Body of pancreas (tissue), 4 donors: Measurements from ENCODE around the gene CCDC188. TPM values are rescaled to one million over a fixed set of nuclear protein-coding genes. Genes with fewer than 3 reads are reported as not detected.

ENCODE experiments used
- ATAC-seq: fragments of 150-250 bp; one replicate; pipeline ENCODE4 v1.9.1; 2016
- DNase-seq, 4 donors: peaks; one replicate each; pipeline ENCODE4 v3.0.0-alpha.2; 2019
- H3K27ac ChIP-seq, 4 donors: fragments of 200-600 bp; sonication (generic); 1 replicate in 3 of 4; 2 replicates in 1 of 4; pipeline versions ENCODE4 v1.5.1 to v1.6.1; 2016 to 2019; ENCODE audit warnings: mild to moderate bottlenecking in 1 of 4, mixed read lengths in 1 of 4, moderate library complexity in 1 of 4
- H3K27me3 ChIP-seq, 2 donors: fragments of 200-600 bp; sonication (generic); one replicate each; pipeline ENCODE4 v1.6.0; 2016; ENCODE audit warnings: mild to moderate bottlenecking in 1 of 2
- H3K36me3 ChIP-seq, 2 donors: fragments of 200-600 bp; sonication (generic); replicated peaks in 1 of 2; 2 replicates each; pipeline ENCODE4 v1.5.1; 2016; ENCODE audit warnings: low read depth in 2 of 2; ENCODE audit not compliant: insufficient read depth in 1 of 2
- H3K4me1 ChIP-seq: fragments of 200-600 bp; sonication (generic); one replicate; pipeline ENCODE4 v1.6.0; 2016
- H3K4me3 ChIP-seq, 2 donors: fragments of 200-600 bp; sonication (generic); 1 replicate in 1 of 2; 2 replicates in 1 of 2; pipeline ENCODE4 v1.5.1; 2016 to 2019
- H3K9me3 ChIP-seq, 3 donors: fragments of 200-600 bp; sonication (generic); 1 replicate in 2 of 3; 2 replicates in 1 of 3; pipeline ENCODE4 v1.5.1; 2016
- CTCF ChIP-seq, 7 experiments: fragments of 450-650 bp in 4 of 7; fragments of 200-600 bp in 3 of 7; sonication (generic) in 3 of 7; IDR thresholded peaks; one replicate each; pipeline ENCODE4 v1.5.1; 2016 to 2019; ENCODE audit warnings: antibody characterized with exemption in 7 of 7
- POLR2A ChIP-seq, 3 donors: fragments of 450-650 bp; IDR thresholded peaks; one replicate each; pipeline ENCODE4 v1.6.1; 2016; ENCODE audit warnings: antibody characterized with exemption in 3 of 3, mild to moderate bottlenecking in 2 of 3
- WGBS, 2 donors: methylation state at CpG; one replicate each; pipeline ENCODE4 v1.1.5; 2017; 5-methylcytosine and 5-hydroxymethylcytosine counted together
- intact Hi-C: fragments of 100-400 bp; cut with DNase I; formaldehyde crosslinking; loops from one replicate; pipeline ENCODE4 v1.15.1; 2023
- total RNA-seq, 2 donors: library from RNA; depleted of rRNA; stranded (reverse); fragments of >200 nt; gene quantifications; one replicate each; pipeline ENCODE4 v1.1.0, GENCODE V29; 2016

CCDC188 gene
- total RNA-seq, 2 donors from 2014 or later: not detected

DNA sequence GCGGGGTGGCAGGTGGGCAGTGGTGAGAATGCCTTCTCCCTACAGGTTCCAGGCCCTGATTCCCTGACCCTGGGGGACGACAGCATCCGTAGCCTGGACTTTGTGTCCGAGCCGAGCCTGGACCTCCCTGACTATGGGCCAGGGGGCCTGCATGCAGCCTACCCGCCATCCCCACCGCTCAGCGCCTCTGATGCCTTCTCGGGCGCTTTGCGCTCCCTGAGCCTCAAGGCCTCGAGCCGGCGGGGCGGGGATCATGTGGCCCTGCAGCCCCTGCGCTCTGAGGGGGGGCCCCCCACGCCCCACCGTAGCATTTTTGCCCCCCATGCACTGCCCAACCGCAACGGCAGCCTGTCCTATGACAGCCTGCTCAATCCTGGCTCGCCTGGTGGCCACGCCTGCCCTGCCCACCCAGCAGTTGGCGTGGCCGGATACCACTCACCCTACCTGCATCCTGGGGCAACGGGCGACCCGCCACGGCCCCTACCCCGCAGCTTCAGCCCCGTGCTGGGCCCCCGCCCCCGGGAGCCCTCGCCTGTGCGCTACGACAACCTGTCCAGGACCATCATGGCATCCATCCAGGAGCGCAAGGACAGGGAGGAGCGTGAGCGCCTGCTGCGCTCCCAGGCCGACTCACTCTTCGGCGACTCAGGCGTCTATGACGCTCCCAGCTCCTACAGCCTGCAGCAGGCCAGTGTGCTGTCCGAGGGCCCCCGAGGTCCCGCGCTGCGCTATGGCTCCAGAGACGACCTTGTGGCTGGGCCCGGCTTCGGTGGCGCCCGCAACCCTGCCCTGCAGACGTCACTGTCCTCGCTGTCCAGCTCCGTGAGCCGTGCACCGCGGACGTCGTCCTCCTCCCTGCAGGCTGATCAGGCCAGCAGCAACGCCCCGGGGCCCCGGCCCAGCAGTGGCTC, 7.9 kb downstream of the CCDC188 start:
- H3K4me3 ChIP-seq: no peak overlapping the region
- no peaks in the 10 kb centered on the region for H3K9me3 ChIP-seq
- H3K27me3 ChIP-seq: no peaks in the 10 kb centered on the region
- no peak overlapping the region for H3K27ac ChIP-seq
- TF ChIP-seq CTCF (IDR thresholded peaks at IDR 0.05): no peak
- no peak for TF ChIP-seq POLR2A (IDR thresholded peaks at IDR 0.05)
- H3K4me1 ChIP-seq: peaks cover 5% of the 10 kb centered on the region
- DNase-seq (no peak), ATAC-seq (no peak)
- H3K36me3 ChIP-seq: no peaks in the 10 kb centered on the region
- WGBS, 2 donors: 93 to 94% methylated on average over 30 to 63 of the region's 65 CpGs
- intact Hi-C loops: no loop called here

- DNase-seq: no peak
- TF ChIP-seq POLR2A (IDR thresholded peaks at IDR 0.05): no peak
- TF ChIP-seq CTCF (IDR thresholded peaks at IDR 0.05): no peak
- 88 to 94% methylated on average over 3 to 16 of the region's 22 CpGs for WGBS, 2 donors
- peaks cover 10% of the 10 kb centered on the region for H3K4me1 ChIP-seq
- no peaks in the 10 kb centered on the region for H3K27me3 ChIP-seq
- H3K27ac ChIP-seq: no peak overlapping the region
- ATAC-seq: no peak
- no peaks in the 10 kb centered on the region for H3K36me3 ChIP-seq
- no peaks in the 10 kb centered on the region for H3K9me3 ChIP-seq
- intact Hi-C loops: no loop called here
- no peak overlapping the region for H3K4me3 ChIP-seq
These were observed 9.4 kb downstream of the CCDC188 start for GRCh38 chr22:20141186-20142077.

- H3K4me1 ChIP-seq: peaks cover 18% of the 10 kb centered on the region
- H3K27ac ChIP-seq: no peak overlapping the region
- WGBS, 2 donors: 93% methylated on average over 13 of the region's 17 CpGs; no CpG with 5 or more reads in 1 of the 2 donors
- TF ChIP-seq CTCF (IDR thresholded peaks at IDR 0.05) (no peak), POLR2A (IDR thresholded peaks at IDR 0.05) (no peak)
- H3K27me3 ChIP-seq: no peaks in the 10 kb centered on the region
- DNase-seq (no peak), ATAC-seq (no peak)
- H3K9me3 ChIP-seq: no peaks in the 10 kb centered on the region
- no peaks in the 10 kb centered on the region for H3K36me3 ChIP-seq
- H3K4me3 ChIP-seq: no peak overlapping the region
- intact Hi-C loops: no loop called here
These were observed 10.3 kb downstream of the CCDC188 start for GRCh38 chr22:20140521-20140964.

- 90 to 92% methylated on average over 2 to 11 of the region's 11 CpGs for WGBS, 2 donors
- no peak for ATAC-seq
- Histone ChIP-seq H3K36me3 (no peaks in the 10 kb centered on the region), H3K27me3 (no peaks in the 10 kb centered on the region), H3K4me3 (no peak overlapping the region), H3K27ac (no peak overlapping the region), H3K4me1 (peaks cover 22% of the 10 kb centered on the region), H3K9me3 (no peaks in the 10 kb centered on the region)
- no peak for TF ChIP-seq CTCF (IDR thresholded peaks at IDR 0.05)
- TF ChIP-seq POLR2A (IDR thresholded peaks at IDR 0.05): no peak
- intact Hi-C loops: no loop called here
- no peak for DNase-seq
These were observed 10.8 kb downstream of the CCDC188 start for GRCh38 chr22:20140107-20140445.
